HG03095 (cell line): ENCODE data around the gene LMOD2.

Experiments
- ATAC-seq: cut with Tn5 transposase; IDR thresholded peaks from one replicate; pipeline ENCODE4 v1.9.1; 2021; ENCODE audit warnings: moderate library complexity; ENCODE audit not compliant: unreplicated experiment

Gene LMOD2

DNA sequence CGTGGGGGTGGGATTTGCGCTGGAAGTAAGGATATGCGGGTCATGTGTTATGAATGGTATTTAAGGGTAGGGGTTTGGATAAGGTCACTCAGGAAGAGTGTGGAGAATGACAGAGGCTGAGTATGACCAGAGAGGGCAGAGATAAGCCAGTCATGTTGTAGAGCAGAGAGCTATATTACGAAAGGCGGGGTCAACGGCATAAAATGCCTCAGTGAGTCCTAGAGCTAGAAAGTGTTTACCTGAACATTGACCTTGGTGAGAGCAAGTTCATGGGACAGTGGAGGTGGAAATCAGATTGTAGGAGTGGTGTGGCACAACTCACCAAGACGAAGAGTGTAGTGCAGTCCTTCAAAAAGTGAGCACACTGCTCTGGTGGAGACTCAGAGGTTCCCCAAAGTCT lies 13.8 kb downstream of the LMOD2 start:
- no peak for ATAC-seq

DNA sequence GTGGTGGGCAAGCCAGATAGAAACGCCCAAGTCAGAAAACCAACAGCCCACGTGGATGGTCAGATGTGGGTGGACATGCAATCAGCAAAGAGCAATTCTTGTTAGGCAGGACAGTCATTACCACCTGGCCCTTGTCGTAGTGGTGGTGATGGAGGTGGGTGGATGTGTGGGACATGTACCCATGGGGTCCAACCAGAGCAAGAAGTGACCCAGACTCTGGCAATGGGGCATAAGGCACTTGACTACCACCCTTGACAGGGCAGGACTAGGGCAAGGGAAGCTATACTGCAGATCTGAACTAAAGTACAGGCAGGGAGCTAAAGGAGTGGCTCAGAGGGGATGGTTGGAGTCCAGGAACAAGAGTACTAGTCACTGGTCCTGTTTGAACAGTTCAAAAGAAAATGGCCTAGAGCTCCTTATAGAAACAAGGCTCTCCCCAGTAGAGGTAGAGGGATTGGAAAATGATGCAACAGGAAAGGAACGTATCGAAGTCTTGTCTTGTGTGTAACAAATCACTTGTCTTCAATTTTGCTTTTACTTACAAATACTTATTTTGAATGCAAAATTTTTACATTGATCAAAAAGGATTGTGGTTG lies 17.6 kb downstream of the LMOD2 start:
- ATAC-seq, result no peak

DNA sequence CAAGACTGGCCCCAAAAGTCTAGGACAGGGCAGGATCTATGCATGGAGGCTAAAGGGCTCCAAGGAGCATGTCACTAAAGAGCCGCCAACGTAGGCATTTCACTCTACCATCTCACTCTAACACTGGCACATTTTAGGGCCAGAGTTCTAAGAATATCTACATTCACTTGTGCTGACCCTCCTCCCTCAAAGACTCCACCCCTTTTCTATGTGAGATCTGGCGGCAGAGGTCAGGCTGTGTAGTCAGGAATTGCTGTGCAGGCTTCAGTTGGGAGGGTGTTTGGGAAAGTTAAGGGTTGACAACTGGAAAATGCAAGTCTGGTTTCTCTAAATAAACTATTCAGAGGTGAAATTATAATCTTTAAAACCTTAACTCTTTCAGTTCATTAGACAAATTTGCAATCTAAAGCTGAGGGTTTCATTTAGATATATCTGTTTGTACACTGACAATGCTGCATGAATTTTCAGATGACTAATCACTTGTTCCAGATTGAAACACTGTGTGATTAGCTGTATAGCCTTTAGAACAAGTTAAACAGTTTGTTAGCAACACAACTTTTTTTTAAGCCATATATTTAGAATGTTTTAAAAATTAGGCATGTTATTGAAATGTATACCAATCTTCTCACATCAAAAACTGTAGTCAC lies 18.2 kb downstream of the LMOD2 start:
- ATAC-seq, result no peak

DNA sequence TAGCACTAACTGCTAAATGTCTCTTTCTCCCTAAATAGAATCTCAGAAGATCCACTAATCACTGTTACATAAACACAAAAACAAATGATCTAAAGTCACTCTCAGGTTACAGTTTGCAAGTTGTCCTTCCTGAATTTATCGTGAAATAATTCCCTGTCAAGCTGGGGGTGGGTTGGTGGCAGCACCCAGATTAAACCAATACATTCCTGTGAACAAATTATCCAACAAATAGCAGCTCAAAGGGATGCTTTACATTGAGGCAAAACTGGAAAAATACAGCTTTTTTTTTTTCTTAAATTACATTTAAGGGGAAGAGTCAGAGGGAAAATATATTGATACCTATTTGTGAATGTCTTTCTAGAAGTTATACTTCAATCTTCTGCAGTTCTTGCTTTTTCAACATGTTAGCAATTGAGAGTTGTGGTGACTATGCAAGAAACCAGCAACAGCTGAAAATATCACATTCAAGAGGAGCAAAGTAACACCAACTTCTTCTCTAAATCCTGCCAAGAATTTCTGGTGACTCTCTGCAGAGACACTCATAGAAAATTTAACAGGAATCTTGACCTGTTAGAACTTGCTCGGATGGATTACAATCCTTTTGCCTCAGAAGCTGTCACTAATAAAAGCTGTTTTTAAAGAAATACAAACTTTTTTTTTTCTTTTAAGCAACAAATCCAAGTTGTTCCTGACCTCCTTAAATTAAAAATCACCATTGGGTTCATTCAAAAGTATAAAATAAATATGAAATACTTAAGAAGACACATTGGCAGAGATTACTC lies 18.9 kb downstream of the LMOD2 start:
- ATAC-seq, result no peak

DNA sequence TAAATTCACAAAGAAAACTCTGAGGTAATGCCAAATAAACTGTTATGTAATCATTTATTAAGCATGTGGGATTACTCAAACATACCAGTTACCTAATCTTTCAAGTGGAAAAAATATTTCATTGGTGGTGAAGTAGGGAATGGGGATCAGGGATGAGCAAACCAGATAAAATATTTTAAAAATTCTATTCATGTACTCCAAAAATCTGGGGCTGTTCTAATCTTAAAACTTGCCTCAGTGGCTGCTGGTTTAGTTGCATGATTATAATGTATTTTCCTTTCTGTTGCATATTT lies 19.5 kb downstream of the LMOD2 start:
- no peak for ATAC-seq

DNA sequence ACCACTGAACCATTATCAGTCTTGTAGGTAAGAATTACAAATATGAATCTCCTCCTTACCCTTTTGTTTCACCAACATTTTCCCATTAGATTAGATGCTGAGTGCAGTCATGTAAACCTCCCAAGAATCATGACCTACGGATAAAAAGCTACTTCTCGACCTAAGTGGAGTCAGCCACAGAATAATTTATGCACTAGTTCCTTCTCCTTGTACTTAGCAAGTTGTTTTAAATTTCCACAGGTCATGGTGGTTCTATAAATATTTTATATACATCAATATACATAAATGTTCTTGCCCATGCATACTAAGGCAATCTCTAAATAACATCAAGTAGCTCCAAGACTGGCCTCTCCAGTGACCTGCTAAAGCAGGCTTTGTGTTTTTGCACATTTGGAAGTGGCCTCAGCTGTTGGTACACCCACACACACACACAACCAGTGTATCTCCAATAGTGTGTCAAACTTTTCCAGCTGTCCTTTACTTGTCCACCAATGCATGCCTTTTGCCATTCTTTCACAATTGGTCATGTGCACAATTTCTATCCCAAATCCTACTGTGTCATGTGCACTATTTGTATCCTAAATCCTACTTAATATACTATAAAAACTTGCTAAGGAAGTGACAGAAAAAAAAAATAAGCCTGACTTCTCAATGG lies 21.5 kb downstream of the LMOD2 start:
- no peak for ATAC-seq

DNA sequence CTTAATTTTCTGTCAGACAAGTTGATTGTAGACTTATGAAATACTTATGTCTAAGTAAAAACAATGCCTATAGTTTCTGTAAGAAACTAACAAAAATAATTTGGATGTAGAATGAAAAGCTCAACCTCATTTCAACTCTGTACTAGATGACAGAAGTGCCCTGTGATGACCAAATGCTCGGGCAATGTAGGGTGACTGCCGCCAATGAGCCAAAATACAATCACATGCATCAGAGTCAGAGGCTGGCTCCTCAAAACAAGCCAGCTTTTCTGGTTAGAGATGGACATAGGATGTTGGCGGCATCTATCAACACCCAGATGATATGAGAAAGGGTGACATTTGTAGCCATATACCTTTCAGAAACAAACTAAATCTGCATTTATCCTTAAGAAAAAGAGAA lies 23.9 kb downstream of the LMOD2 start:
- no peak for ATAC-seq

DNA sequence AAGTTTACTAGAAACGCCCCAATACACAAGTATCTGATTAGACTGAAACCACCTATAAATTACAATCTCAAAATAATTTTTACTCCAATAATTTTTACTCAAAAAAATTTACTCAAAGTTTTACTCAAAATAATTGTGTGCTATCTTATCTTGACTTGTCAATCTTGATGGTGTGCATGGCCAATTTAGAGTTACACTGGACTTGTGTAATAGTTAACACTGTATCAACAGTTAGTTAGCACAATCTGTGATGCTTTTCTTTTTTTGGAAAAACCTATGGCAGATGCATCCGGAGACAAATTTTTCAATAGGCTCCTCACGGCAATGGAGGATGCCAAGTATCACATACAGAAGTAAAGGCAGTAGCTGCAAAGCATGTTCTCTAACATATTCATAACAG lies 24.9 kb downstream of the LMOD2 start:
- no peak for ATAC-seq

DNA sequence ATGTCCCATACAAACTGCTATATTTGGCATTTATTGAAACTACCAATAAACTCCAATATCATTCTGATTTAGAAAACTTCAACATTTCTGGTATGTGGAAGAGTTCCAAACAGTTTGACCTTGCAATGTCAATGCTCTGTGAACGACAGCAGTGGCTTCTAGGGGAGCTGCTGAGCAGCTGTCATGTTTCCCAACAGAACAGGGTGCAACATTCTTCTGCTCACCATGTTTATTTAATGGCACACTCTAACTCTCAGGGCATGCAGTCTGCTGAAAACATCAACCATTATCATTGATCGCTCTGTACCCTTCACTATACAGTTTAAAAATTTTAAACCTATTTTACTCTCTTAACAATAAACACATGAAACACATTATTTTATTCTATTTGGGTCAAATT lies 25.9 kb downstream of the LMOD2 start:
- ATAC-seq, result no peak

DNA sequence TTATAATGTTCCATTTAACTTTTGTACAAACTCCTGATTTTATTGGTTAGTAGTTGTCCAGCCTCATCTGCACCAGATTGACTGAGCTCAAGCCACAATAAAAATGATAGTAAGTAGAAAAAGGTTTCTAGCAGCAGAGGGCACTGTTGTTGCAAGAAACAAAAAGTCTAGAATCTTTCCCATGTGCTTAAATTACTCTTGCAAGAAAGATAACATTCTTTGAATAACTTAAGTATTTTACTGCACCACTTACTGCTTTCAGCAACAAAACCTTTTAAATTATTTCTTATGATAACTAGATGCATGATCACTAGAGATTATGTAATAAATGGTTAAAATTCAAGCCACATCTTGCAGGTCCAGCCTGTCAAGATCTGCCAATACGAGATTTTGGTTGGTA lies 27.0 kb downstream of the LMOD2 start:
- ATAC-seq, result peak; percentile 53

DNA sequence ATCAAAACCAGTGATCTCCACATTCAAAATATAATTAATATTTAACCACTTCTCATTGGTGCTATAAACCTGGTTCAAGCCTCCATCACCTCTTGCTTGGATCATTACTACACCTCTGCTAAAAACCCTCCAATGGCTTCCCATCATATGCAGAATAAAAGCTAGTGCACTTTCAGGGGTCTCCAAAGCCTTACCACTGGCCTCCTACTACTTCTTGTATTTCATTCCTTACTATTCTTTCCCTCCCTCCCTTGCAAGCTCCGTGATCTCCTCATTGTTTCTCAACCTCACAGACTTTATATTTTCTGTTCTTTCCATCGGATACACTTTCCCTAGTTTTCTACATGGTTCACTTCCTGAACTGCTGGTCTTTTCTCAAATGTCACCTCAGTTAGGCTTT lies 31.5 kb downstream of the LMOD2 start:
- ATAC-seq, result no peak

DNA sequence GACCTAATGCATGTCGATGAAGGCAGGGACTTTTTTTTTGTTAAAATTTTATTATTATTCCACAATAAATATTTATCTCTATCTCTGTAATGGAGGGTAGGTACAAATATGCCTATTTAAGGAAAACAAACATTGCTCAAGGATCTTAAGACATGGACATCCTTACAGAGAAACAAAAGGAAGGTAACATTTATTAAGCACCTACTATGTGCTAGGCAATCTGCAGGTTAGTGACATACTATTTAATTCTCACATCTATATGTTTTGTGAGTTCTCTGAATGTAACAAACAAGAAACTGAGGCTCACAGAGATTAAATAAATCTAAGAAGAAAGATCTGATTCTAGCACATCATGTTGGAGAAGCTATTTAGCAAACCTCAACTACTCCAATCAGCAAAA lies 32.1 kb downstream of the LMOD2 start:
- ATAC-seq, result no peak

DNA sequence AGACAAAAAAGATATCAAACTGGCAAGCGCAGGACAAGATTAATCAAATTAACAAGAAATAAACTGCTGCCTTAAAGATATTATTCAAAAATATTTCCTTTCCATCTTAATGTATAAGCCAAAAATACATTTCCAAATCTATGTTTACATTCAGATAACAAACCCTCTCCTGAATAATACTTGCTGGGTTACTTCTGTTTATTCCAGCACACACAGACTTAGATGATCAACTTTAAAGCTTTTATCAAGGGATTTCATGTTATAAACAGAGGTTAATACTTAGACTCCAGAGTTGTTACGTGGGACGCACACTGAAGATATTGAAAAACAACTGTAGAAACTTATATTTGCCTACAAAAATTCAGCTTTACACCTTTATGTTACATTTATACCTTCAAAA lies 33.6 kb downstream of the LMOD2 start:
- ATAC-seq, result no peak

DNA sequence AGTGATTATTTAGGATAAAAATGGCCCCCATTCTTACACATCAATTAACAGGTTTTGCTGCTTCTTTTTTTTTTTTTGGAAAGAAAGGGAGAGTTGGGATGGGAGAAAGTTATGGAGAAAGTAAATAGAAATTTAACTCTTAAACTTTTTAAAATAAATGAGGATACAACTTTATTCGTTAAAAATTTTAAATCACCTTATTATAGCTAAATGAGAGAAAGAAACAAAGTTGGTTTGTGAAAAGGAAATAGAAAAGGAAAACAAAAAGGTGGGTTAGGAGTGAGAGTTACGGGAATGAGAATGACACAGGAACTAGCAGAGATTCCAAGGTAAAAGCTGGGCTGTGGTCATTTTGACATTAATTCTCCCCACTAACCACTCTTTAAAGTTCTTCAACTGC lies 34.9 kb downstream of the LMOD2 start:
- no peak for ATAC-seq

DNA sequence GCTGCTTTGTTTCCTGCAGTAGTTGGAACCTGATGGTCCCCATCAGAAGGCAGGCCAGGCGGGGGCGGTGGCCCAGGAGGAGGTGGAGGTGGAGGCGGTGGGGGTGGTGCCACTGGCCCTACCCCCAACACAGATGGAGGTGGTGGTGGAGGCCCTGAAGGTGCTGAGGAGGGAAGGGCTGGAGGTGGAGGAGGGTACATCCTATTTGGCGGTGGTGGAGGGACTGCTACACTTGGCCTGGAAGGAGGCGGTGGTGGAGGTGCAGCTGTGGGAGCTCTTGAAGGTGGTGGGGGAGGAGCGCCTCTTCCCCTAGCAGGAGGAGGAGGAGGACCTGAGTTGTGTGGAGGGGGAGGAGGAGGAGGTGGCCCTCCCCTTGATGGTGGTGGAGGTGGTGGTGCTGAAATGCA lies 36.8 kb downstream of the LMOD2 start:
- ATAC-seq, result no peak

DNA sequence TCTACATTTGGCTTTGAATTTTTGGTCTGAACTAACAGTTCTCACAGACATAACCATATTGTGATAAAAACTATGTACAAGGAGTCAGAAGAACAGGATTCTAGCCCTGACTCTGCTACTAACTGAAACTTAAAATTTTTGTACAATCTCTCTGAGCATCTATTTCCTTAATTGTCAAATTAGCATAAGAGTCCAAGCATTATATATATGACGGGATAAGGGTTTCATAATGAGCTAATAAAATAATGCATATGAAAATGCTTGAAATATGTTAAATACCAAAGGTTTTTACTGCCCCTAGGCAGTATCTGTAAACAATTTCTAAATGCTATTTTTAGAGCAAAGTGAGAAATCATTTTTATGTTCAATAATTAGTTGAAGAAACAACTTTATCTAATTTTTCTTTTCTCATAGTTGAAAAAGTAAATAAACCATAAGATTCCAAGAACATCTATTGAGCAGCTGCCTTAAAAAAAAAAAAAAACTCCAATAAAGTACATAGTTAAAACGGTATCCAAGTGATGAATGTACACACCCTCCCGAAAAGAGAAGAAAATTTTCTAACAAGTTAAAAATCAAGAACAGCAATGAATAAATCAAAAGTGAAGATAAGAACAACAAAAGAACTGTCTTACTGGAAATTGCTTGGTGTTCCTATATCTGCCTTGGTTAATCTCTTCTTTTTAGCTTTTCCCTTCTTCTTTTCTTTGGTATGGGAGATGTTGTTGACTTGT lies 40.4 kb downstream of the LMOD2 start:
- ATAC-seq, result no peak

DNA sequence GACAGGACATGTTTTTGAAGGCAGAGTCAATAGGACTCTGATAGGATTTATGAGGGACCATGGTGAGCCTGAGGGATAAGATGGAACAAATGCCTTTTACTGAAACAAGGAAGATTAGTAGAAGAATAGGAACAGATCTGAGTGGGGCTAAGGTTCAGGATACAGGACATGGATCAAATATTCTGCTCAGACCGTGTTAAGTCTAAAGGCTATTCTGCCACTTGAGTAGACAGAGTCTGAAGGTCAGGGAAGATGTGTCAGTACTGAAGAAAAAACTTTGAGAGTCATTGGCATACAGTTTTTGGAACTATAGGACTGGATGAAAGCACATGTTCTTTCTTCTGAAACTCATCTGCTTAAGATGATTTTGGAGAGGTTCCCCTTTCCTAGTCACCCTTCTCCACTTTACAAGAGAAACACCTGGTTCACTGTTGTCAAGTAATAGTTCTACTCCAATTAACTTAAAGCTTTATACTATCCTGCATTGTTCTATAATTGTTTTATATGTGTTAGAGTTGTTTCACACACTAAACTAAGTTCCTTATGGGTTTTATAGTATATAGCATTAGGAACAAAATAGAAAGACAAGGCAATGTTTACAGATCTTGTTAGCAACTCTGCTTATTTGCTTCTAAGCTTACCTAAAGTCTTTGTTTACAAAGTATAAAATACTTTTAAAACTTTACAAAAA lies 49.7 kb downstream of the LMOD2 start:
- no peak for ATAC-seq

DNA sequence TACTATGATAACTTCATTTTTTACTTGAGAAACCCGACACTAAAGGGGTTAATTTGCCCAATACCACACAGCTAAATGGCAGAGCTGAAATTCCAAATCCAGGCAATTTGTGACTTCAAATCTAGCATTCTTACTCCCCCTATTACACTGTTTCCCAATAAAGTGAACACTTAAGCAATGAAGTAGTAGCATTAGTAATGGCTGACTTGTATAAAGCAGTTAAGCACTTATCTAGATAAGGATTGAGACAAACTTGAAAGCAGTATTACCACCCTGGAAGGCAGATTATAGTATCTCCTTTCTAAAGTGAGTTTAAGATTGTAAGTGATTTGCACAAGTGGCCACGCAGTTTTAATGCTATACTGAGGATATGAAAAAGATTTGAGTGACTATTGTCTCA lies 53.9 kb downstream of the LMOD2 start:
- no peak for ATAC-seq

DNA sequence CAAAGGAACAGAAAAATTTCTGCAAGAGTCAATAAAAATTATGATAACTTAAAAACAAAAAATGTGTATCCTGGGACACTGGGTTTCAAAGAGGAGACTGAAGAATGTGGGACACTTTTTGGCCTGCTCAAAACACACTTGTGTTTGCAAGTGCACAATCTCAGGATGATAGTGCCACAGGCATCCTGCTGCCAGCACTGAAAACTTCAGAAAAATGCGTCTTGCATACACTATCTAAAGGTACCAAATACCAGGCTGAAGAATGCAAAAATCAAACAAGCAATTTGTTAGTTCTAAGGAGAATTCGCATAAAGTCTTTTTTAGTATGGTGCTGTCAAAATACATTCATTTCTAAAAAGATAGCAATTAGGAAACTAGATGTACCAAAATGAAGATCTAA lies 55.0 kb downstream of the LMOD2 start:
- ATAC-seq, result no peak

DNA sequence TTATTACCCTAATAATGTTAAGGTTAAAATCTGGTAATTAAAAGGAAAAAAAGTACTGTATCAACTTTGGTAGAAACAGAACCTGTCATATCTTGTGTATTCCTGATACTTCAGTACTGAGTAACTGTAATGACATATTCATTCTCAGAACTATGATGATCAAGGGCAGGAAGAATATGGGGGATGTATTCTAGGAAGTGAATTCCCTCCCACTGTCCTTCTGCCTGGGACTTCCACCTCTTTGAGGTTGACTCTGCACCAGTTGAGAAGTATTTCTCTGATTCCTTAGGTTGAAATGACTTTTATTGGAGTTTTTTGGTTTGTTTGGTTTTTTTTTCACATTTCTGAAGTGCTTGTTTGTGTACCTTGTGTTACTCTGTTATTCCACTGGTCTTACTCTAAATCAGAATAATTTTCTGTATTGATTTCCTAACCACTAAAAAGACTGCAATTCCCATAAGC lies 56.2 kb downstream of the LMOD2 start:
- no peak for ATAC-seq

DNA sequence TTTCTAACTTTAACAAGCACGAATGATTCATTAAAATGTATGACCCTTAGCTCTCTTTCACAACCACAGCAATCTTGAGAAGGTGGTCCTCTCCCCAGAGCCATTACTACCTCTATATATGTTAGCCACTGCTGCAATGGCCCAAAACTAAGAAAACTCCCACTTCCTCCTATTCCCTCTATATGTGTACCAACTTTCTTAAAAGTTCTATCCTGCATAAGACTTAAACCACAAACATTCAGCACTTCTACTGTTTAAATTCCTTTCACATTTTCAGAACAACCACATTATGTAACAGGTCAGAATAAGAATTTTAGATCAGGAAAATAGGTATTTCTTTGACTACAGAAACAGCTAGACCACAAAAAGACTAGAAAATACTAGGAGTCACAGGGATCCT lies 57.0 kb downstream of the LMOD2 start:
- ATAC-seq, result peak; percentile 36
